ENCODE results near the gene MRPS7. TPM values are rescaled to one million over a fixed set of nuclear protein-coding genes. Genes with fewer than 3 reads are reported as not detected.
"Not testable (repeated sequence)": the region's sequence is repeated elsewhere in the genome, so short reads cannot be mapped to it uniquely, and the experiment has no call there.

MRPS7 gene
- total RNA-seq, 1 experiment from 2014 or later: 113 TPM

GRCh38 chr17:75271233-75271954, 9.7 kb downstream of the MRPS7 start:
- peak; percentile 78 to 87 for DNase-seq (ENCODE audit: low read depth in 1 of 2, low spot score in 2 of 2)
- Histone ChIP-seq H3K27ac (peak overlapping the region; percentile 59), H3K4me1 (replicated peaks) (peaks cover 20% of the 10 kb centered on the region), H3K27me3 (replicated peaks) (no peaks in the 10 kb centered on the region), H3K9me3 (replicated peaks) (peaks cover 7% of the 10 kb centered on the region), H3K4me3 (peak overlapping the region; percentile 94), H3K36me3 (peaks cover 38% of the 10 kb centered on the region)

GRCh38 chr17:75271955-75272847, 10.5 kb downstream of the MRPS7 start:
- H3K27ac ChIP-seq: peak overlapping the region; percentile 59; the same call in 1 of the 2 replicates
- DNase-seq (ENCODE audit: low read depth in 1 of 2, low spot score in 2 of 2): no peak

GRCh38 chr17:75272848-75273184, 11.1 kb downstream of the MRPS7 start:
- Histone ChIP-seq H3K27ac (no peak overlapping the region), H3K4me3 (no peak overlapping the region), H3K9me3 (replicated peaks) (peaks cover 7% of the 10 kb centered on the region), H3K4me1 (replicated peaks) (peaks cover 20% of the 10 kb centered on the region), H3K27me3 (replicated peaks) (no peaks in the 10 kb centered on the region), H3K36me3 (peaks cover 25% of the 10 kb centered on the region)
- no peak for DNase-seq (ENCODE audit: low read depth in 1 of 2, low spot score in 2 of 2)

More at GRCh38 chr17:75271955-75272847, 10.5 kb downstream of the MRPS7 start:
- Histone ChIP-seq H3K4me3 (peak overlapping the region; percentile 94), H3K36me3 (peaks cover 30% of the 10 kb centered on the region), H3K4me1 (replicated peaks) (peaks cover 20% of the 10 kb centered on the region), H3K9me3 (replicated peaks) (peaks cover 7% of the 10 kb centered on the region), H3K27me3 (replicated peaks) (no peaks in the 10 kb centered on the region)

GRCh38 chr17:75273977-75274708, 12.5 kb downstream of the MRPS7 start:
- peaks cover 25% of the 10 kb centered on the region for H3K36me3 ChIP-seq
- DNase-seq (ENCODE audit: low read depth in 1 of 2, low spot score in 2 of 2): no peak
- H3K4me3 ChIP-seq: no peak overlapping the region
- peaks cover 20% of the 10 kb centered on the region for H3K4me1 ChIP-seq (replicated peaks)
- H3K27me3 ChIP-seq (replicated peaks): no peaks in the 10 kb centered on the region
- H3K9me3 ChIP-seq (replicated peaks): peaks cover 7% of the 10 kb centered on the region
- H3K27ac ChIP-seq: no peak overlapping the region

- Histone ChIP-seq H3K4me3 (no peak overlapping the region), H3K27me3 (replicated peaks) (no peaks in the 10 kb centered on the region), H3K9me3 (replicated peaks) (no peaks in the 10 kb centered on the region), H3K36me3 (peaks cover 18% of the 10 kb centered on the region), H3K27ac (no peak overlapping the region), H3K4me1 (replicated peaks) (no peaks in the 10 kb centered on the region)
- DNase-seq (ENCODE audit: low read depth in 1 of 2, low spot score in 2 of 2): no peak
Observed at GRCh38 chr17:75277664-75278071, 16.0 kb downstream of the MRPS7 start.

GRCh38 chr17:75280189-75280588, 18.5 kb downstream of the MRPS7 start:
- not testable (repeated sequence) for H3K9me3 ChIP-seq (replicated peaks); DNase-seq (ENCODE audit: low read depth in 1 of 2, low spot score in 2 of 2); H3K27ac ChIP-seq; H3K36me3 ChIP-seq; H3K4me1 ChIP-seq (replicated peaks); H3K27me3 ChIP-seq (replicated peaks); H3K4me3 ChIP-seq

- no peak overlapping the region for H3K4me3 ChIP-seq
- peaks cover 4% of the 10 kb centered on the region; the same call in 1 of the 2 replicates for H3K4me1 ChIP-seq (replicated peaks)
- no peaks in the 10 kb centered on the region for H3K27me3 ChIP-seq (replicated peaks)
- H3K9me3 ChIP-seq (replicated peaks): no peaks in the 10 kb centered on the region
- no peak overlapping the region for H3K27ac ChIP-seq
- peaks cover 10% of the 10 kb centered on the region for H3K36me3 ChIP-seq
- DNase-seq (ENCODE audit: low read depth in 1 of 2, low spot score in 2 of 2): no peak
Observed at GRCh38 chr17:75285123-75285522, 23.4 kb downstream of the MRPS7 start.

- Histone ChIP-seq H3K27ac (no peak overlapping the region), H3K4me3 (no peak overlapping the region), H3K9me3 (replicated peaks) (no peaks in the 10 kb centered on the region), H3K36me3 (peaks cover 3% of the 10 kb centered on the region), H3K4me1 (replicated peaks) (peaks cover 4% of the 10 kb centered on the region; the same call in 1 of the 2 replicates), H3K27me3 (replicated peaks) (no peaks in the 10 kb centered on the region)
- no peak for DNase-seq (ENCODE audit: low read depth in 1 of 2, low spot score in 2 of 2)
Observed at GRCh38 chr17:75287221-75287620, 25.5 kb downstream of the MRPS7 start.

GRCh38 chr17:75288359-75288758, 26.7 kb downstream of the MRPS7 start:
- Histone ChIP-seq H3K9me3 (replicated peaks) (no peaks in the 10 kb centered on the region), H3K4me1 (replicated peaks) (peaks cover 4% of the 10 kb centered on the region; the same call in 1 of the 2 replicates), H3K27me3 (replicated peaks) (no peaks in the 10 kb centered on the region), H3K27ac (no peak overlapping the region), H3K4me3 (no peak overlapping the region; the same call in 1 of the 2 replicates), H3K36me3 (no peaks in the 10 kb centered on the region)
- DNase-seq (ENCODE audit: low read depth in 1 of 2, low spot score in 2 of 2): no peak

GRCh38 chr17:75288770-75289114, 27.1 kb downstream of the MRPS7 start:
- Histone ChIP-seq H3K36me3 (no peaks in the 10 kb centered on the region), H3K4me3 (peak overlapping the region; percentile 54), H3K4me1 (replicated peaks) (peaks cover 4% of the 10 kb centered on the region; the same call in 1 of the 2 replicates), H3K9me3 (replicated peaks) (no peaks in the 10 kb centered on the region), H3K27me3 (replicated peaks) (no peaks in the 10 kb centered on the region), H3K27ac (no peak overlapping the region)
- no peak for DNase-seq (ENCODE audit: low read depth in 1 of 2, low spot score in 2 of 2)

- no peaks in the 10 kb centered on the region for H3K27me3 ChIP-seq (replicated peaks)
- H3K9me3 ChIP-seq (replicated peaks): no peaks in the 10 kb centered on the region
- H3K4me3 ChIP-seq: peak within 1 kb of the TSS; percentile 54
- H3K27ac ChIP-seq: peak within 1 kb of the TSS; percentile 71
- H3K4me1 ChIP-seq (replicated peaks): peaks cover 4% of the 10 kb centered on the region; the same call in 1 of the 2 replicates
- H3K36me3 ChIP-seq: no peaks in the 10 kb centered on the region
- peak; percentile 99 to 100 for DNase-seq (ENCODE audit: low read depth in 1 of 2, low spot score in 2 of 2)
Observed at GRCh38 chr17:75289115-75289831, 27.6 kb downstream of the MRPS7 start, which contains the start of gene SLC25A19. Gene SLC25A19 (minus strand): TSS chr17:75289433. CDS start chr17:75286764, 2,669 bp downstream.

GRCh38 chr17:75289832-75290337, 28.2 kb downstream of the MRPS7 start:
- no peaks in the 10 kb centered on the region for H3K27me3 ChIP-seq (replicated peaks)
- H3K9me3 ChIP-seq (replicated peaks): no peaks in the 10 kb centered on the region
- no peaks in the 10 kb centered on the region for H3K36me3 ChIP-seq
- H3K4me3 ChIP-seq: peak overlapping the region; percentile 54
- H3K4me1 ChIP-seq (replicated peaks): peaks cover 4% of the 10 kb centered on the region; the same call in 1 of the 2 replicates
- H3K27ac ChIP-seq: peak overlapping the region; percentile 71
- DNase-seq (ENCODE audit: low read depth in 1 of 2, low spot score in 2 of 2): no peak

Data from SJSA1 (cell line).